NCI-H1417 treated with DMSO at 0.1 percent for 48 hours (cell line): Measurements from ENCODE around the gene S1PR1.

ENCODE experiments used
- DNase-seq: peaks from one replicate; lab custom pipeline; 2025; lab: John Stamatoyannopoulos, UW

S1PR1 gene

DNA sequence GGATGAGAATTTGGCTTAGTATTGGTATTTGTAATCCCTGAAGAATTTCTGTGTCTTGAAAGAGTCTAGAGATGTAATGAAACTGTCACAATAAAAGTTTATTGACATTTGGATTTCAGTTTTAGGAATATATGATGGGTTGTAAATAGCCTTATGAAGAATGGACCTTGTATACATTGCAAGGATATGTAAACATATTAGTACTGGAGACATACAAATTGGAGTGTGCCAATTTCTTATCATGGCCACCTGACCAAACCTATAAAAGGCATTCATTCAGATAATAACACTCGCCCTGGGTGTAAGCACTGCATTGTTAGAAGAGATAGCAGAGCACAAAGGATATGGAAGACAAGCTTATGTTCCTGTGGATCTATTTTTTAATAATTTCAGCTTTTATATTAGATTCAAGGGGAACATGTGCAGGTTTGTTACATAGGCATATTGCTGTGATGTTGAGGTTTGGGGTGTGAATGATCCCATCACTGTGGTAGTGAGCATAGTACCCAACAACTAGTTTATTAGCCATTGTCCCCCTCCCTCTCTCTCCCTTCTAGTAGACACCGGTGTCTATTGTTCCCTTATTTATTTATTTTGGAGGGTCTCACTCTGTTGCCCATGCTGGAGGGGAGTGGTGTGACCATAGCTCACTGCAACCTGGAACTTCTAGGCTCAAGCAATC lies 8.6 kb downstream of the S1PR1 start:
- DNase-seq: no peak

DNA sequence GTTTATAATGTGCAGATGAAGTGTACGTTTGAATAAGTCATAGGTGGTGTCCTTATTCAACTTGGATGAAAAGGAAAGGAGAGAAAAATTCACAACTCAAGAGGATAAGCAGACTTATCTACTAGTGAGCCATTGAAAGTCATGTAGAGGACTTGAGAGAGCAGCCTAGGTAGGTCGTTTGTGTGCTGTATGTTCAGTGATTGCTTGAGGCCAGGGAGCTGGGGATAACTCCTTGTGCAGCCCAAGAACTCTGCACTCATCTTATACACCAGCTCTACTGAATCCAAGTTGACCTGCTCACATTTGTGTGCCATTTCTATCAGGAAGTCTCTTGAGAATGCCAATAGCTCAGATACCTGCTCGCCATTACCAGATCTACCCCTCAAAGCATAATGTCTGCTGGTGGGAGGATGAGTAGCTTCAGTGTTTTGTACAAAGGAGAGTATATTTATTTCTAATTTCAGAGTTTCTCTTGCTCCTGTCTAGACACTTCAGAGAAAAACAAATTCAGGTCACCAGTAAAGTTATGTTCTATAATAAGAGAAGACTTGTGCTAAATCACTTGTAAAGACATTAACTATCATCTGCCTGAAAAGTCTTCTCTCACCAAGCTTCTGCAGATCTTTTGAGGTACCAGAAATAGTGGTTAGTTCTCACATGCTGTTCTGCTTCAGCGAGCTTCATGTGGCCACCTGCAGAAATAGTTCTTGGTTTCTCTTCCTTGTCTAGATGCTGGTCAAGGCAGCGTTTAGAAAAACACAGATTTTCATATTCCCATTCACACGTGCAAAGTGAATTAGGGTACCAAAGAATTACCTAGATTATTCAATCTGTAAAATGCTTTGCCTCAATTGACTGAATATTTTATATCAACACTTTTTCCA lies 10.8 kb downstream of the S1PR1 start:
- no peak for DNase-seq

DNA sequence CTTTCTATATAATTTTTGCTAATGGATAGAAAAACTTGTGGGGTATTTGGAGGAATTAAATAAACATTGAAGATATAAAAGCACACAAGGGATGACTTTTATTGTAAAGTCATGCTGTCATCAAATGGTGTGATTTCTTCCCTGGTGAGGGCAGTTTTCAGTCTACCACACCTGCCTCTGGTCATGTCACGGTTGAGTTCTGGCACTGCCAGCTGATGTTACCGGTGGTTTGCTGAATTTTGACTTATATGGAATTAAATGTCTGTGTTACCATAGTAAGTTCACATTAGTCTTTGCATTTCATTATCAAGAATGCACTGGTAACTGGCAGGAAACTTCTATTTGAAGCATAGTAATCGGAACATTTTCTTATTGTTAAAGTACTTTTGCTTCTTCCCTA lies 13.4 kb downstream of the S1PR1 start:
- DNase-seq: no peak

DNA sequence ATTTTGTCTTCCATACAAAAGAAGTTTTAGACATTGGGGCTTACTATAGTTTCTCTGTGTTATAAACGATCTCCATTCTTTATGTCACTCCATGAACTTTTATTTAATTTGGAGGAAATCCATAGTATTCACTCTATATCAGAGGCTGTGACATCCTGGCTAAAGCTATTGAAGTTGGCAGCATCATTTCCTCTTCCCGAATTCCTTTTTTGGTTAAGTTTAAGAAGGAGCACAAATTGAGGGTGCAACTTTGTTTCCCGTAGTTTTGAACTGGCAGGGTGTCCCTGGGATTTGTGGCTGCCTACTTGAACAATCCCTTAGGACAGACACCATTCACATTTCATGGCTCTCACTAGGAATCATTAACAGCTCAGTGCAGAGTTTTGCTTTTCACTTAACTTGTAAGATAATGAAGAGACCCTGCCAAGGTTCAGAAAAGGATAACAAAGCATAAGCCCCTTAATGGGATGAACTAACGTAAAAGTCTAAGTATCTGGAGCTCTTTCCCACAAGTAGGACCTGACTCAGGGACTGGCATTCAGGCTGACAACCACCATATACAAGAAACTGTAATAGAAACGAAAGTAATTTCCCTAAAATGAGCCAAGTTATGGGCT lies 13.9 kb downstream of the S1PR1 start:
- no peak for DNase-seq

DNA sequence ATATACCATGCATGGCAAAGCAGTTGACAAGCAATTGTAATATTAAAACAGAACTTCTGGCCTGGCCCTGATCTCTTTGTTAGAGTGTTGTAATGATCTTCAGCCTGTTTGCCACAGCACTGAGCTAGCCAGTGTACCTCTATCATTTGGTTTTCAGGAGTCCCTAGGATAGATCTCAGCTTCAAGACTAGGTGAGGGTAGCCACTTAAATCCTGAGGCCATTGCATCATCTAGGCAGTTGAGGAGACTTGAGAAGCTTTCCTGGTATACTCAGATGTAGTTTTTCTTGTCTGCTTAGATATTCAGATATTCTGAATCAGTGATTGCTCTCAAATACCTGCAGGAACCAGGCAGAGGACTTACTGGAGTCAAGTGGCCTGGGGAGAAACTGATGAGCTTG lies 14.7 kb downstream of the S1PR1 start:
- DNase-seq: no peak

DNA sequence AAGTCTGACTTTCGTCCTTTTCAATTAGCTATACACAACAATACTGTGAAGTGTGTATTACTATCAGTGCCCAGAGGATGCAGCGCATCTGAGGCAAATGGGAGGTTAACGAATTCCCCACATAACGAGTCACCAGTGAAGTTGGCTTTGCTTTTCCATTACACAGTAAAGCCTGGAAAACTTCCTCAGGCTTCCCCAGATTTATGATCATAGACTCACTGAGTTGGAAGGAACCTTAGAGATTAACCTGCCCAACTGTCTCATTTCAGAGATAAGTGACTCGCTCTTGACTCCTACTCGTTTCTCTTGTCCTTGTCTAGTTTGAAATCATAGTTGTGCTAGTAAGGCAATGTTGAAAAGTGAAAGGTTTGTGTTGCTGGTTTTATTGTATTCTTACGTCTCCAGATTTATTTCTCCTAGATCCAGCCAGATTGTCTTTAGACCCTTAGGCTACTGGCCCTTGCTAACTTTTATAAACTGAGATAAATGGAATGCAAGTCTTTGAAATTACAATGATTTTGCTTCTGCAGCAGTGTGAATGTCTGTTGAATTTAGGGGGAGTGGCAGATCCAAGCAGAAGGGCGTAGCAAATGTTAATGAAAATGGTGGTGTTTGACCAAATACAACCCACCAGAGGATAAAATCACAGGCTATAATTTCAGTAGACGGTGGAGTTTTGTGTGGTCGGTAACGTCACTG lies 17.3 kb downstream of the S1PR1 start:
- no peak for DNase-seq

DNA sequence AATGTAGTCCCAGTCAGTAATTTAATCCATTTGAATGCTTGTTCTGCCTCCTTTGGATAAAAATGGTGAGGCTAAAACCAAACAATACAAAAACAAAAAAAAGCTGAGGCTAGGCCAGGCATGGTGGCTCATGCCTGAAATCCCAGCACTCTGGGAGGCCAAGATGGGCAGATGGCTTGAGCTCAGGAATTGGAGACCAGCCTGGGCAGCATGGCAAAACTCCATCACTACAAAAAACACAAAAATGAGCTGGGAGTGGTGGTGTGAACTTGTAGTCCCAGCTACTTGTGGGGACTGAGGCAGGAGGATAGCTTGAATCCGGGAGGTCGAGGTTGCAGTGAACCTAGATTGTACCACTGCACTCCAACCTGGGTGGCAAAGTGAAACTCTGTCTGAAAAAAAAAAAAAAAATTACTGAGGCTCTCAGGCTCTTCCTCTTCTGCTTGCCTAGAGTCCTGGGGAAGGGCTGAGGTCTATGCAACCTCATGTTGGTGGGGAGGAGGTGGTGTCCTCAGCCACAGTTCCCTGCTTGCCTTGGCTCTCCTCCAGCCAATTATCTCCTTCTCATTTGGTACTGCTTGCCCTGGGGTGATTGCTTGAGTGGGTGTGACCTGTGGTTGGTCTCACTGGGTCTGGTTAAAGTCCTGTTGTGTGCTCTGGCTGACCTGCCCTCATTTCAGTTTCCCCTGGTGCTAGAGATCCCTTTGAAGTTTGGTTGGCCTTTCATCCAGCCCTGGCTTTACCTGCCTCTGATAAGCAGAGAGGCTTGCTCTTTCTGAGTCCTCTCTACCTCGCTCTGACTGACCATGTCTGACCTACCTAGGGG lies 20.9 kb downstream of the S1PR1 start:
- DNase-seq: no peak

DNA sequence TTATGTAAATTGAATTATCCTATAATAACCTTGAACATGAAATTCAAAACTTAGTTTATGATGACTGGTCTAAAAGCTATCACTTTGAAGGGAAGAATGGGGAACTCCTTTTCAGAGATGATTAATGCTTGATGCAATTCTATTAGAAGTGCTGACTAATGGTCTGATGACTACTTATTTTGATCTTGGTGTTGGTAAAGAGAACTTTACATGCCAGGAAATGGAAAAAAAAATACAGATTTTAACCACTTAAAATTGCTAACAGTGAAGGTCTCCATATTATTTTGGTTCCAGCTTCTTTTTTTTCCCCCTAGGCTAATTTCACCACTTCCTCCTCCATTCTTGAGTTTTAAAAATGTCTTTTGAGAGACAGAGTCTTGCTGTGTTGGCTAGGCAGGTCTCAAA lies 22.9 kb downstream of the S1PR1 start:
- DNase-seq: no peak

DNA sequence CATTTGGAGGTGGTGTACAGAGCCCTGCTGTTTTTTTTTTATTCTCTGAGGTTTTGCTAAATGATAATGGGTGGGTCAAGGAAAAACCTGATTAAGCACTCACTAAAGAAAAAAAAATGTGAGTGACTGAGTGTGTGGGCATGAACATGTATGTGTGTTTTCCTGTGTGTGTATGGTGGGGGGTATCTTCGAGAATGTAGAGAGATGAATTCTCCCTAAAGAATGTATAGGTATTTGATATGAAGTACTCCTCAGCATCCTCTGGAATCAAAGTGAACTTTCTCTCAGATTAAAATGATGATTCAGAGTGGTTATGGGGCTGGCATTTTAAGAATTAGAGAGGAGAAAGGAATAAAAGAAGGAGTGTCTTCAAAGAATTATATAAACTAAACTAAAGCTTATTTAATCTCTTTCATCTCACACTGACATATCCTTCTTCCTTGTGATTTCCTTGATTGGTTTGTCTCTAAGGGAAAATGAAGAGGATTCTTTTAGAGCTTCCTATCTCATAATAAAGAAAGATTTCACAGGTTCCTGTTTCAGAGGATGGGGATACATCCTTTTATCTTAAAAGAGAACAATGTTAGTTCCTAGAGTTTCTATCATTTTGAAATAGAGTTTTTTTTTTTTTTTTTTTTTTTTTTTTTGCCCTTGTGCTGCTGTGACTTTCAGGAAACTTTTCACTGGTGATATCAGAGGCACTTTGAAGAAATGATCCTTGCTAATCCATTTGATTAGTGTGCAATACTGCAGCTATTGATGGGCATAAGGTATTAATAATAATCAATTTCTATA lies 23.9 kb downstream of the S1PR1 start:
- DNase-seq: no peak

DNA sequence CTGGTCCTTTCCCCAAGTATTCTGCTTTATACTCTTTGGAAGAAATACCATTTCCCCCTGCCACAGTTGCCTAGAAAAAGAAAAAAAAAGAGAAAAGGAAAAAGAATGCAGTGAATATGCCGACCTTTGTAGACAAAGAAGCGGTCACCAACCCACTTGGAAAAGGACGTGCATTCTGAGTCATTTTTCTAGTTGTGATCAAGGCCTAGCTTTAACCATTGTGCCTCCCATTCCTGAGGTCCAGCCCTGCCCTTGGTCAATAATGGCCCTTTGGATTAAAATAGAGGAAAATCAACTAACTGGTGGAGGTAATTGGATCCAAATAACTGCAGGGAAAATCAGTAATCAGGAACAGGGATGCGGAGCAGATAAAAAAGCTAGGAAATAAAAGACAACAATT lies 24.8 kb downstream of the S1PR1 start:
- DNase-seq: no peak

DNA sequence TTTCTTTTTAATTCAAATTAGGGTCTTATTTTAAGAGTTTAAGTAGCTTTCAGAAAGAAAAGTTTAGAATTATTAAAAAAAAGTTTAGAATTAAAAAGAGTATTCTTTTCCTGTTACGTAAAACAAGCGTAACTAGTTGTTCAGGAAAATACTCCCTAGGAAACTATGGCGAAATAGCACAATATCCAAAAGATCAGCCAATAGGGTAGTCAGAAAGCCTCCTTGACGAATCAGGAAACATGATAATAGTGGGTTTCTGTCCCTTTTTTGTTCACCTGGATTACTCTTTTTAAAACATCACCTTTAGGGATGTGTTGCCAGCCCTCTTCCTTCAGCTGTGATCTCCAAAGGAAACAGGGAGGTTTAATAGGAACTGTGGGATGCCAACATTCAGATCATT lies 25.2 kb downstream of the S1PR1 start:
- no peak for DNase-seq

DNA sequence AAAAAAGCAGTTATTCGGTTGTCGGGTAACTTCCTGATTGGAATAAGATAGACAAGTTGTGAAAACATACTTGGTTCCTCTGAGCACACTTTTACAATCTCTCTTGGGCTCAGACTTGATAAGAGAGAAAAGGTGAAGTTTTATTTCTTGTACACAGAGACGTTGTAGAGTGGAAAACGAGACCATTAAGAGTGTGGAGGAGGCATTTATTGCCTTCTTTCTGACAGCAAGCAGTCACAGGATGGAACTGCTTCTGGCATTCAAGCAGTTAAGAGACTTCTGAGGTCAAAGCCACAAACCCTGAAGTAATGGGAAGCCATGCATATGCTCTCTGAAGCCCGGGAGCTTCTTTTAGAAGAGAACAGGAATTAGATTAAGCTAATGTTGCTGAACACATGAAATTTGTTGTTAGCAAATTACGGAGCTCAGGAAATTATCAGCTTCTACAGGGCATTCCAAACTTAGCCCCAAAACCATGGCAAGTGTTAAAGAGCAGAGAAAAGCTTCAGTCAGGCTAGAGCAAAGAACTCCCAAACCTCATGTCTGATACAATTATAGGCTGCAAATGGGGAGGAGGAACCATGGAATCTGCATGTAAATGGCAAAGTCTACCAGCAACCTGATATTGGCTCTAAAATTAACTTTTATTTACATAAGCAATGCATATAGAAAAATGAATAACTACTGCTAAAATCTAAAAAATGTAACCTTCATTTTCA lies 26.0 kb downstream of the S1PR1 start:
- DNase-seq: no peak

DNA sequence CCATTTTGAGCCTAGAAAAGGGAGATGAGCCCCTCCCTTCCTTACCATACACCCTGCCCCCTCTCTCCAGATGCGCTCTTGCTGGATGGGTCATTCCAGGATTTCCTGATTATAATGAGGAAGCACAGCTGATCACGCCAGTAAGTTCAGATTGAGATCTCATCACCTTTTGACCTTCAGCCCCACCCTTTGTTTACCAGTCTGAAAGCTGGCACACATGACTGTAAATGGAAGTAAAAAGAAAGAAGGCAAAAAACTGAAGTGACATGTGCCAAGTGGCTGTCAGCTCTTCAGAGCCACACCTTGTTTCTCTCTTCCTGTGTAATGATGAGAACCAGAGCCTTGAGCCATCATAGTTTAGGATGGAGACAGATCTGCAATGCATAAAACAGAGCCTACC lies 27.9 kb downstream of the S1PR1 start:
- no peak for DNase-seq

DNA sequence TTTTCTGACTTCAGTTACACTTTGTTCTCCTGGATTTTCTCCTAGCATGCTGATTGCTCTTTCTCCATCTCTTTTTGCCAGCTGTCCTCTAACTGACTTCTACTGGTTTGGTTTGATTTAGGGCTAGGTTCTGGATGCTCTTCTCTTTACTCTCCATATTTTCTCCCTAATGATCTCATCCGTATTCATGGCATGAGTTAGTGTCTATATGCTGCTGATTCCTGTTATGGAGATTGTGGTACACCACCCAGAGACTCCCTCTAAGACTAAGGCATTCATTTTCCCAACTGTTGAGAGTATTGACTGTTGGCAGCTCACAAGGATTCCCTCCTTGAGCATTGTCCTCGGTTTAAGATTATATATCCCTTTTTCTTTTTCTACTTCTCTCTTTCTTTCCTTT lies 28.9 kb downstream of the S1PR1 start:
- no peak for DNase-seq

DNA sequence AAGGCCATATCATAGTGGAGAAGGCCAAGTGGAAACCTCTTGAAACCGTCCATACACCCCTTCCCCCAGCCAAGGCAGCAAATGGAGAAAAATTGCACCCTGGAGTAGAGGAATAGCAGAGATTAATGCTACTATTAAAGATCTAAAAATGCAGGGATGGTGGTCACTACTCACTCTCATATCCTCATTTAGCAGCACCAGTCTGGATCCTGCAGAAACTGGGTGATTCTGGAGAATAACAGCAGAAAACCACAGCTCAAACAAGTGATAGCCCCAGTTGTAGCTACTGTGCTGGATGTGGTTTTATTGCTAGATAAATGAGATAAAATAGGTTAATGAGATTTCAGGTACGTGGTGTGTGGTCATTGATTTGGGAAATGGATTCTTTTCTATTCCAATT lies 30.3 kb downstream of the S1PR1 start:
- DNase-seq: no peak

DNA sequence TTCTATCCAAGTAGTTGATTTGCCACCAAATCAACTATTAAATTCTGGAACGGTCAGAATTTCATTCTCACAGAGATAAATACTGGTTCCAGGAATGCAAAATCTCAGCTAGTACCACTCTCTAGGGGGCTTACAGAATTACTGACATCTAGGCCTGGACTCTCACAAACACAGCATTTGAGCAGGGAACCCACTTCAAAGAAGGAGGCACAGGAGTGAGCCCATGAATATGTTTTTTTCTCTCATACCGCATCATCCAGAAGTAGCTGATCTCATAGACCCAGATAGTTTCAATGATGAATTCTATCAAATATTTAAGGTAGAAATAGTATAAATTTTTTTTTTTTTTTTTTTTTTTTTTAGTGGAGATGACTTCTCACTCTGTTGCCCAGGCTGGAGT lies 32.1 kb downstream of the S1PR1 start:
- DNase-seq: no peak

DNA sequence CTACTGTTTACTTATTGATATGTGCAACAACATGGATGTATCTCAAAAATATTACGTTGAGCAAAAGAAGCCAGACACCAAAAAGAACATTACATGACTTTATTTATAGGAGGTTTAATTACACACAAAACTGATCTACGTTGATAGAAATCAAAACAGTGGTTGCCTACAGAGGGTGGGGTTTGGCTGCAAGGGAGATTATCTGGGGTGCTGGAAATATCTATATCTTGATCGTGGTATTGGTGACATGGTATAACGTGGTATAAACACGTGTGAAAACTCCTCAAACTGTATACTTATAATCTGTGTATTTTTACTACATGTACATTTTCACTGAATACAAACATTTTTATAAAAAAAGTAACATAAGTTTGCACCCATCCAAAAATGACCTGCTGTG lies 38.9 kb downstream of the S1PR1 start:
- no peak for DNase-seq

DNA sequence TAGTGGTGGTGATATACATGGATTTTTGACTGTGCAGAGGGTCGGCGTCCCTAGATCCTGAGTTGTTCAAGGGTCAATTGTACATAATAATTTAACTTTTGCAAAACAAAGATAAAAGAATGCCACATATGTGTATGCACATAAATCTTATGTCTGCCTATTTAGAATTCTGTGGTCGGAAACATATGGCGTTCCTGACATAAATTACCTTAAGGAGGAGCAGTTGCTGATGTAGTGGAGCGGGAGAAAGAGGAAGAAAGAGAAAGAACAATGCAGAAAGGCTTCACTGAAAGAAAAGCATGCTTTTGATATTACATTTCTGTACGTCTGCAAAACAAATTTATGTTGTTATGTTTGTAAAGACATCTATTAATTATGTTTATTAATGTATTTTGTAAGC lies 40.0 kb downstream of the S1PR1 start:
- no peak for DNase-seq

DNA sequence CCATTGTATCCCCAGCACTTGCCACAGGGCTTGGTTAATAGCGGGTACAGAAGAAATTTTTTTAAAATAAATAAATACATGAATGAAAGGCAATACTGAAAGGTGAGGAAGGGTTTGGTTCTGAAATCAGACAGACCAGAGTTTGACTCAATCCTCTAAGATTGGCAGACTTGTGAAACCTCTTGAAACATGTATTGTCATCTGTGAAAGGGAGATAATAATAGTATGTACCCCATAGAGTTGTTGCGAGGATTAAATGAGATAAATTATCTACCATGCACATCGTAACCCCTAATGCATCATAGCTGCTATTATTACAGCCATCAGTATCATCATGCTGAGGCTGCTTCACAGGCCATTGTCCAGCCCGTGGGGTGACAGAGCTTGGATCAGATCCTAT lies 41.4 kb downstream of the S1PR1 start:
- no peak for DNase-seq

DNA sequence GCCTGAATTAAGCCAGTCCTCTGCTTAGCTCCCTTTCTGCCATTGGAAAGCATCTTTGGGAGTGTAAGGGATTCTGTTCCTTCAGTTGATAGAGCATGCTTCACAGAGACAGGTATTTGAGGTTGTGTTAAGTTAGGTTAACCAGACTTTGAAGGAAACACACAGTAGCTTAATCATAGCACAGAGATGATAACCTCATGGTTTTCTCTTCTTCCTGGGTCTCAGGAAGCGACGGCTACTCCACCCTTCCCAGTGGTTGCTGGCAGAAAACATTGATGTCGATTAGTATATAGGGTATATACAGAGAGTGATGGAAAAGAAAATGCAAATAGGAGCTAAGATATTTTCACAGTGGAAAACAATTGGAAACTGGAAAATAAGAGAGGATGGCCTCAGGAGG lies 42.0 kb downstream of the S1PR1 start:
- no peak for DNase-seq
